DND-41 (cell line): ENCODE measurements around the gene TIRAP.

Experiments
- ATAC-seq: fragments of 200-7000 bp; cut with Tn5 transposase; 3 replicates; pipeline ENCODE4 v1.9.1; 2021; ENCODE audit warnings: low read depth; ENCODE audit not compliant: insufficient read depth
- DNase-seq: peaks from one replicate; pipeline ENCODE4 v3.0.0-alpha.2; 2020
- H2AFZ ChIP-seq: 2 replicates; pipeline ENCODE4 v1.6.0; 2012; ENCODE audit warnings: low read depth, low read length
- H3K27ac ChIP-seq: 2 replicates; pipeline ENCODE4 v1.5.1; 2012; ENCODE audit warnings: low read length, inconsistent platforms
- H3K27me3 ChIP-seq: fragments of 200-600 bp; sonication (generic); 2 replicates; pipeline ENCODE4 v1.6.0; 2012; ENCODE audit warnings: low read length, mild to moderate bottlenecking, inconsistent platforms; ENCODE audit not compliant: insufficient read depth, poor library complexity
- H3K36me3 ChIP-seq: 2 replicates; pipeline ENCODE4 v1.5.1; 2012; ENCODE audit warnings: low read length, inconsistent platforms; ENCODE audit not compliant: insufficient read depth
- H3K4me1 ChIP-seq: 2 replicates; pipeline ENCODE4 v1.5.1; 2012; ENCODE audit warnings: mild to moderate bottlenecking, low read length; ENCODE audit not compliant: insufficient read depth
- H3K4me2 ChIP-seq: 2 replicates; pipeline ENCODE4 v1.6.0; 2012; ENCODE audit warnings: mild to moderate bottlenecking, moderate library complexity, low read length, inconsistent platforms; ENCODE audit not compliant: insufficient read depth
- H3K4me3 ChIP-seq, 2 experiments: fragments of 200-600 bp in 1 of 2; shearing (Covaris generic) in 1 of 2; 2 replicates each; pipeline ENCODE4 v1.5.1; 2012 to 2016; ENCODE audit warnings: inconsistent platforms in 2 of 2, low read length in 2 of 2, mild to moderate bottlenecking in 2 of 2, low read depth in 1 of 2, moderate library complexity in 1 of 2
- H3K79me2 ChIP-seq: 2 replicates; pipeline ENCODE4 v1.6.0; 2012; ENCODE audit warnings: low read length, inconsistent platforms; ENCODE audit not compliant: insufficient read depth
- H3K9ac ChIP-seq: 2 replicates; pipeline ENCODE4 v1.6.0; 2012; ENCODE audit warnings: low read depth, mild to moderate bottlenecking, inconsistent platforms, low read length, moderate library complexity
- H3K9me3 ChIP-seq: 2 replicates; pipeline ENCODE4 v1.5.1; 2012; ENCODE audit warnings: low read length, moderate library complexity, mild to moderate bottlenecking, inconsistent platforms; ENCODE audit not compliant: insufficient read depth, severe bottlenecking
- H4K20me1 ChIP-seq: 2 replicates; pipeline ENCODE4 v1.6.0; 2012; ENCODE audit warnings: low read length; ENCODE audit not compliant: insufficient read depth
- EZH2 ChIP-seq: IDR thresholded peaks from 3 replicates; pipeline ENCODE4 v1.6.1; 2012; ENCODE audit warnings: borderline replicate concordance, low read depth, mild to moderate bottlenecking, moderate library complexity, low read length, inconsistent platforms; ENCODE audit not compliant: severe bottlenecking
- TF ChIP-seq, protein P1 (sequence below): IDR thresholded peaks from 2 replicates; pipeline ENCODE4 v1.5.1; 2012; ENCODE audit warnings: borderline replicate concordance, low read length, moderate library complexity, mild to moderate bottlenecking; ENCODE audit not compliant: poor library complexity, severe bottlenecking; ENCODE audit errors: extremely low read depth

The TIRAP gene

DNA sequence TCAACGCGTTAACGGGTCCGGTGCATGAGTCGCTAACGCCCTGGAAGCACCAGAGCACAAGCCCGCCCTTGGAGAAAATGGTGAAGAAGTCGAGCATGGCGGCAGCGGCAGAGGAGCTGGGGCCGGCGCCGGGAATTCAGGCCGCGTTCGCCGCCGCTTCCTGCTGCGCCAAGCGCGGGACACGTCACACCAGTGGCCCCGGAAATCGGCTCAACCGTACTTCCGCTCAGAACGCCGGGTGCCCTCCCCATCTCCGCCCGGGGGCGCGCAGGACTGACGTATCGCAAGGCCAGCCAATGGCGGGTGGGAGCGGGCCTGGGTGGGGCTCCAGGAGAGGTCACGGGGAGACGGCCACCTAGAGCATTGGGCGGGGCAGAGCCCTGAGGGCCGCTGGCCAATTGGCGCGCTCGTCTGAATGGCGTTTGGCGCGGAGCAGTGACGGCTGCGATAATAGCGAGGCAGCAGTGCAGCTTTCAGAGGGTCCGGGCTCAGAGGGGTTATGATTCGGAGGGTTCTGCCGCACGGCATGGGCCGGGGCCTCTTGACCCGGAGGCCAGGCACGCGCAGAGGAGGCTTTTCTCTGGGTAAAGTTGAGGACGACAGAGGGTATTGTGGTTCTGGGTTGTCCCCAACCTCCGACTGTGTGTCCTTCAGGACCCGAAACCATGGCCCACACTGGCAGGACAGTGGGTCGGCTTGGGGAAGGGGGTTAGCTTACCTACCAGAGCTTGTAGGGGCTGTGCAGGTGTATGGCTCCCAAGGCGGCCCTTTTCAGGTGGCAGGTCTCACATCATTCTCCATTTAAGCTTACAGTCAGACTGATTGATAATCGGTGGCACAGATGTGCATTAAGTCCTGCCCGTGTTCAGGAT, 13.9 kb upstream of the TIRAP start, which contains the start of the genes FOXRED1 and SRPRA:
FOXRED1 (plus strand) TSS at position 447 of the 872 bp plus-strand sequence; CDS start at position 500, 53 bp downstream.
SRPRA (minus strand) TSS at position 188 of the 872 bp plus-strand sequence; CDS start at position 97, 91 bp downstream.
- ATAC-seq (peak; percentile 95), DNase-seq (peak; percentile 100)
- Histone ChIP-seq H4K20me1 (peaks cover 4% of the 10 kb centered on the region; the same call in 1 of the 2 replicates), H3K4me2 (peak within 1 kb of the TSS; percentile 92), H3K79me2 (peaks cover 54% of the 10 kb centered on the region), H3K27ac (peak within 1 kb of the TSS; percentile 94), H3K9me3 (no peaks in the 10 kb centered on the region), H3K4me1 (peaks cover 41% of the 10 kb centered on the region), H3K9ac (peak within 1 kb of the TSS; percentile 90), H2AFZ (peak within 1 kb of the TSS; percentile 92), H3K27me3 (no peaks in the 10 kb centered on the region), H3K36me3 (peaks cover 69% of the 10 kb centered on the region), H3K4me3 (peak within 1 kb of the TSS; percentile 87 to 95)
- no peak for TF ChIP-seq EZH2
- TF ChIP-seq, protein P1, sequence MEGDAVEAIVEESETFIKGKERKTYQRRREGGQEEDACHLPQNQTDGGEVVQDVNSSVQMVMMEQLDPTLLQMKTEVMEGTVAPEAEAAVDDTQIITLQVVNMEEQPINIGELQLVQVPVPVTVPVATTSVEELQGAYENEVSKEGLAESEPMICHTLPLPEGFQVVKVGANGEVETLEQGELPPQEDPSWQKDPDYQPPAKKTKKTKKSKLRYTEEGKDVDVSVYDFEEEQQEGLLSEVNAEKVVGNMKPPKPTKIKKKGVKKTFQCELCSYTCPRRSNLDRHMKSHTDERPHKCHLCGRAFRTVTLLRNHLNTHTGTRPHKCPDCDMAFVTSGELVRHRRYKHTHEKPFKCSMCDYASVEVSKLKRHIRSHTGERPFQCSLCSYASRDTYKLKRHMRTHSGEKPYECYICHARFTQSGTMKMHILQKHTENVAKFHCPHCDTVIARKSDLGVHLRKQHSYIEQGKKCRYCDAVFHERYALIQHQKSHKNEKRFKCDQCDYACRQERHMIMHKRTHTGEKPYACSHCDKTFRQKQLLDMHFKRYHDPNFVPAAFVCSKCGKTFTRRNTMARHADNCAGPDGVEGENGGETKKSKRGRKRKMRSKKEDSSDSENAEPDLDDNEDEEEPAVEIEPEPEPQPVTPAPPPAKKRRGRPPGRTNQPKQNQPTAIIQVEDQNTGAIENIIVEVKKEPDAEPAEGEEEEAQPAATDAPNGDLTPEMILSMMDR, result no peak

DNA sequence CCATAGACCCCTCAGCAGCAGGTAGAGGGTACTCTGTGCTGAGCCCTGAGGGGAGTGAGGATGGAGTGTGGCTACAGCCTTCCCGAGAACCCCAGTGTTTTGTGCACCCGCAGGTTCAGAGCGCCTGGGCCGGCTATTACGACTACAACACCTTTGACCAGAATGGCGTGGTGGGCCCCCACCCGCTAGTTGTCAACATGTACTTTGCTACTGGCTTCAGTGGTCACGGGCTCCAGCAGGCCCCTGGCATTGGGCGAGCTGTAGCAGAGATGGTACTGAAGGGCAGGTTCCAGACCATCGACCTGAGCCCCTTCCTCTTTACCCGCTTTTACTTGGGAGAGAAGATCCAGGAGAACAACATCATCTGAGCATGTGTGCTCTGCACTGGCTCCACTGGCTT, 5.6 kb upstream of the TIRAP start:
- H3K4me3 ChIP-seq, result no peak overlapping the region
- peaks cover 52% of the 10 kb centered on the region for H3K36me3 ChIP-seq
- H3K27me3 ChIP-seq, result no peaks in the 10 kb centered on the region
- no peak overlapping the region for H3K27ac ChIP-seq
- DNase-seq (no peak), ATAC-seq (no peak)
- H3K4me2 ChIP-seq, result no peak overlapping the region
- no peaks in the 10 kb centered on the region for H4K20me1 ChIP-seq
- peaks cover 3% of the 10 kb centered on the region; the same call in 1 of the 2 replicates for H3K79me2 ChIP-seq
- TF ChIP-seq, protein P1, result no peak
- TF ChIP-seq EZH2, result no peak
- H3K9me3 ChIP-seq, result no peaks in the 10 kb centered on the region
- H2AFZ ChIP-seq, result no peak overlapping the region
- peaks cover 7% of the 10 kb centered on the region for H3K4me1 ChIP-seq
- no peak overlapping the region for H3K9ac ChIP-seq

DNA sequence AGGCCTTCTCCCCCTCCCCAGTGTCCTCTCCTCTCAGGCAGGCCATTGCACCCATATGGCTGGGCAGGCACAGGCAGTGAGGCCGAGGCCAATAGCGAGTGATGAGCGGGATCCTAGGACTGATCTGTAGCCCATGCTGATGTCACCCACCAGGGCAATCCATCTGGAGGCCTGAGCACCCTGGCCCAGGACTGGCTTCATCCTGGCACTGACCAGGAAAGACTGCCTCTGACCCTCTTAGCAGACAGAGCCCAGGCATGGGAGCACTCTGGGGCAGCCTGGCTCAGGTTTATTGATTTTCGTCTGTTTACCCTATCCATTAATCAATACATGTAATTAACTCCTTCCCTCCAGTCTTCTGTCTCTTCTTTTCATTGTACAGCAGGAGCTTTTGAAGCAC, 5.1 kb upstream of the TIRAP start:
- Histone ChIP-seq H3K79me2 (peaks cover 3% of the 10 kb centered on the region; the same call in 1 of the 2 replicates), H3K9me3 (no peaks in the 10 kb centered on the region), H3K27me3 (no peaks in the 10 kb centered on the region), H3K9ac (no peak overlapping the region), H3K4me1 (peaks cover 11% of the 10 kb centered on the region), H3K4me2 (no peak overlapping the region), H3K27ac (no peak overlapping the region), H3K4me3 (no peak overlapping the region), H2AFZ (no peak overlapping the region), H3K36me3 (peaks cover 48% of the 10 kb centered on the region), H4K20me1 (no peaks in the 10 kb centered on the region)
- no peak for ATAC-seq
- DNase-seq, result no peak
- TF ChIP-seq, protein P1, result no peak
